Naive thymus-derived CD4-positive, alpha-beta T cell (primary cell): ENCODE data around the gene SLAMF9. TPM values are rescaled to one million over a fixed set of nuclear protein-coding genes. Genes with fewer than 3 reads are reported as not detected.

Experiments used
- ATAC-seq: fragments of 150-1000 bp; cut with Tn5 transposase; 2 replicates; pipeline ENCODE4 v1.10.0; 2021; ENCODE audit warnings: mild to moderate bottlenecking, moderate library complexity
- CTCF ChIA-PET: fragments of 350-600 bp; sonication (Branson Sonifier 250); formaldehyde crosslinking; loops from one replicate; lab custom pipeline; 2021; ENCODE audit warnings: antibody characterized with exemption; lab: Charles Lee
- POLR2A ChIA-PET: fragments of 350-600 bp; sonication (Branson Sonifier 250); formaldehyde crosslinking; loops from one replicate; lab custom pipeline; 2021; ENCODE audit warnings: antibody characterized with exemption, inconsistent platforms; lab: Charles Lee
- DNase-seq, 9 donors: peaks; one replicate each; pipeline versions ENCODE4 v3.0.0 to v3.0.0-alpha.2; 2020 to 2022; ENCODE audit warnings: mixed read lengths in 1 of 9
- H3K27ac ChIP-seq: one replicate; pipeline ENCODE4 v1.7.0; 2013; ENCODE audit warnings: mild to moderate bottlenecking, low read depth, low read length, moderate library complexity
- H3K27me3 ChIP-seq, 2 donors: one replicate each; pipeline ENCODE4 v1.7.0; 2013; ENCODE audit warnings: low read length in 2 of 2, mild to moderate bottlenecking in 2 of 2, moderate library complexity in 2 of 2; ENCODE audit not compliant: control insufficient read depth in 2 of 2, insufficient read depth in 2 of 2
- H3K36me3 ChIP-seq, 3 experiments: 1 replicate in 2 of 3; 2 replicates in 1 of 3; pipeline ENCODE4 v1.7.0; 2013; ENCODE audit warnings: low read length in 3 of 3, mild to moderate bottlenecking in 3 of 3, moderate library complexity in 1 of 3; ENCODE audit not compliant: insufficient read depth in 3 of 3, control insufficient read depth in 2 of 3
- H3K4me1 ChIP-seq, 2 donors: one replicate each; pipeline ENCODE4 v1.7.0; 2013; ENCODE audit warnings: low read length in 2 of 2, mild to moderate bottlenecking in 2 of 2, moderate library complexity in 1 of 2; ENCODE audit not compliant: control insufficient read depth in 2 of 2, insufficient read depth in 2 of 2
- H3K4me3 ChIP-seq: 2 replicates; pipeline ENCODE4 v1.7.0; 2013; ENCODE audit warnings: mild to moderate bottlenecking, low read length
- H3K9me3 ChIP-seq, 3 experiments: 1 replicate in 2 of 3; 2 replicates in 1 of 3; pipeline ENCODE4 v1.7.0; 2013; ENCODE audit warnings: low read length in 3 of 3; ENCODE audit not compliant: control insufficient read depth in 2 of 3
- H3K27ac Mint-ChIP-seq, 9 donors: one replicate each; pipeline ENCODE4 v1.8.0; 2020 to 2022; ENCODE audit warnings: mixed read lengths in 9 of 9, mild to moderate bottlenecking in 8 of 9, moderate library complexity in 5 of 9, inconsistent platforms in 2 of 9
- H3K27me3 Mint-ChIP-seq, 5 donors: one replicate each; pipeline ENCODE4 v1.8.0; 2021 to 2022; ENCODE audit warnings: mixed read lengths in 5 of 5, mild to moderate bottlenecking in 1 of 5
- H3K36me3 Mint-ChIP-seq, 5 donors: one replicate each; pipeline ENCODE4 v1.8.0; 2020 to 2022; ENCODE audit warnings: mixed read lengths in 5 of 5, mild to moderate bottlenecking in 3 of 5, inconsistent platforms in 1 of 5
- H3K4me1 Mint-ChIP-seq, 7 donors: one replicate each; pipeline ENCODE4 v1.8.0; 2020 to 2022; ENCODE audit warnings: mixed read lengths in 7 of 7, mild to moderate bottlenecking in 3 of 7, inconsistent platforms in 1 of 7
- H3K4me3 Mint-ChIP-seq, 10 donors: one replicate each; pipeline ENCODE4 v1.8.0; 2020 to 2022; ENCODE audit warnings: mild to moderate bottlenecking in 10 of 10, mixed read lengths in 10 of 10, moderate library complexity in 6 of 10, inconsistent platforms in 2 of 10
- H3K9me3 Mint-ChIP-seq, 11 donors: one replicate each; pipeline ENCODE4 v1.8.0; 2020 to 2022; ENCODE audit warnings: mixed read lengths in 11 of 11, mild to moderate bottlenecking in 4 of 11, inconsistent platforms in 1 of 11, moderate library complexity in 1 of 11
- intact Hi-C, 2 donors: fragments of 100-400 bp; cut with micrococcal nuclease; formaldehyde crosslinking; loops; one replicate each; pipeline ENCODE4 v1.15.1; 2023
- polyA plus RNA-seq, 2 donors: library from polyadenylated mRNA; unstranded; fragments of 300-500 nt; fragmentation: Illumina TruSeq; gene quantifications; one replicate each; pipeline ENCODE4 v1.2.3, GENCODE V29; 2021
- total RNA-seq, 6 experiments: library from RNA in 5 of 6; stranded (reverse) in 5 of 6; gene quantifications; 1 replicate in 5 of 6; 2 replicates in 1 of 6; pipeline ENCODE4 v1.2.3 and lab custom pipeline; 2021 to 2026

SLAMF9 gene
- total and polyA plus RNA-seq, 7 experiments from 2014 or later = not detected

DNA sequence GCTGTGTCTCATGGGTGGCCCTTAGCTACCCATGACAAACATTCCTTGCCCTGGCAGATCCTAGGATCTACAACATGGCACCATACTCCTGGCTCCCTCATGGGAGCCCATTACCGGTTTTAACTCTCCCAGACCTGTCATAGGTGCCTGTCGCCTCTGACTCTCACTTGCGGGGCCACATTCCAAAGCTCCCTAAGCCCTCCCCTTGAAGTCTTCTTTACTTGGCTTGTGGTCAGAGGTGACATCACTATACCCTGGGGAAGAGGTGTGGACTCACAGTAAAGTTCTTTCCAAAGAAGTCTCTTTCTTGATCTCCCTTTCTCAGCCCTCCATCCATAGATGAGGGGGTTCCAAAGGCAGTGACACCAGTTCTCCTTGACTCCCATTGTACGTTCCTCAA is 5.4 kb upstream of the SLAMF9 start:
- Mint-ChIP-seq H3K27ac (peak overlapping the region in 1 of 9 donors; percentile 45), H3K4me3 (no peak overlapping the region), H3K9me3 (peaks cover 0 to 1% (median 0%) of the 10 kb centered on the region in 11 donors), H3K27me3 (peaks cover 5 to 23% (median 10%) of the 10 kb centered on the region in 5 donors), H3K36me3 (no peaks in the 10 kb centered on the region), H3K4me1 (no peaks in the 10 kb centered on the region)
- no peaks in the 10 kb centered on the region for H3K36me3 ChIP-seq
- intact Hi-C loops = no loop called here
- no peaks in the 10 kb centered on the region for H3K27me3 ChIP-seq
- no peak overlapping the region for H3K4me3 ChIP-seq
- ChIA-PET CTCF (no interaction called here), POLR2A (no interaction called here)
- no peak overlapping the region for H3K27ac ChIP-seq
- H3K4me1 ChIP-seq = no peaks in the 10 kb centered on the region
- no peak for DNase-seq
- ATAC-seq = no peak
- H3K9me3 ChIP-seq = no peaks in the 10 kb centered on the region

DNA sequence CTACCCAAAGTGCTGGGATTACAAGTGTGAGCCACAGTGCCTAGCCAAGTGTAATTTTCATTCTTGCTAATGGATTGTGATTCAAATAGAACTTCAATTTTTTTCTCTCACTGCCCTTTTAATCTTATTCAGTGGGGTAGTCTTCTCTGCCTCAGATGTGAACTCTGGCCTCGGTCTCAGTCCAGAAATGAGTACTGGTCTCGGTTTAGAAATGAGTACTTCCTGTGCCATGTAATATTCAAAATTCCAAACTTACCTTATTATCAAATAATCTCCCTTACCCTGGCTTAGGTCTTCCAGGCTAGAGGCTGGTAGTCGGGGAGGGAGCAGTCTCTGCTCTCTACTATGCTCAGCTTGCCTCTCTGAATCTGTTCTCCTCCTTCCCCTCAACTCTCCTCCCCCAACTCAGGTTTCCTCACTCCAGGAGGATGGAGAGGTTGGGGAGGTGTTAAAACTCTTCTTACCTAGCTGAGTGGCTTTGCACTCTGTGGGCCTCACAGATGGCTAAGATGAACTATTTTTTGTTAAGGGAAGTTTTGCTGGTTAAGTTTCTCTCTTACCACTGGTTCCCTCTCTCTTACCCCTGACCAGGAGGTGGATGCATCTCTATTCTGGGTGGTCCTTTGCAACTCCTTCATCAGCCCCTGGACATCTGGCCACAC is 4.8 kb upstream of the SLAMF9 start:
- Histone ChIP-seq H3K9me3 (no peaks in the 10 kb centered on the region), H3K36me3 (no peaks in the 10 kb centered on the region), H3K4me3 (no peak overlapping the region), H3K4me1 (no peaks in the 10 kb centered on the region), H3K27ac (no peak overlapping the region), H3K27me3 (no peaks in the 10 kb centered on the region)
- Mint-ChIP-seq H3K4me3 (no peak overlapping the region), H3K9me3 (peaks cover 0 to 1% (median 0%) of the 10 kb centered on the region in 11 donors), H3K4me1 (no peaks in the 10 kb centered on the region), H3K27me3 (peaks cover 10 to 26% (median 13%) of the 10 kb centered on the region in 5 donors), H3K27ac (no peak overlapping the region), H3K36me3 (no peaks in the 10 kb centered on the region)
- ATAC-seq (no peak), DNase-seq (no peak)
- intact Hi-C loops = no loop called here
- CTCF ChIA-PET = no interaction called here
- POLR2A ChIA-PET = no interaction called here

DNA sequence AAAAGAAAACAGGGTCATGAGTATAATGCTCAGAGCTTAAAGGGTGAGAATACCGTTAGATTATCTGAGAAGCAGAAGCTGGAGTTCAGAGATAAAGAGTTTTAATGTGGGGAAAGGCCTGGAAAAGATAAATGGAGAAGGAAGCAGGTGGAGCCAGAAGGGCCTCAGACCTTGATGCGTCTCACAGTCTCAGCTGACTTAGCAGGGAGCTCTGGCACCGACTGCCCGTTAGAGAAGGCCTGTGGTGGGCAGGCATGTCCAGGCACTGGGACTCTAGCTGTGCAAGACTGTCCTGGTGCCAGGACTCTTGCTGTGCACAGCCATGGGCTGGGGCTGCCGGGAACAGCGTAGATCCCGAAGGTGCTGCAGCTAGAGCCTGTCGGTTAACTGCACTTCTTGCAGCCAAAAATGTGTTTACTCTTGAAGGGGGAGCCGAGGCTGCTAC is 3.8 kb upstream of the SLAMF9 start:
- Mint-ChIP-seq H3K9me3 (peaks cover 0 to 1% (median 0%) of the 10 kb centered on the region in 11 donors), H3K27ac (no peak overlapping the region), H3K36me3 (no peaks in the 10 kb centered on the region), H3K27me3 (peaks cover 10 to 28% (median 19%) of the 10 kb centered on the region in 5 donors), H3K4me3 (no peak overlapping the region), H3K4me1 (no peaks in the 10 kb centered on the region)
- ChIA-PET POLR2A (no interaction called here), CTCF (no interaction called here)
- Histone ChIP-seq H3K27me3 (peaks cover 0 to under 1% of the 10 kb centered on the region in 2 donors), H3K27ac (no peak overlapping the region), H3K4me1 (no peaks in the 10 kb centered on the region), H3K9me3 (no peaks in the 10 kb centered on the region), H3K36me3 (no peaks in the 10 kb centered on the region), H3K4me3 (no peak overlapping the region)
- DNase-seq (no peak), ATAC-seq (no peak)
- intact Hi-C loops = no loop called here

- H3K4me1 ChIP-seq = no peaks in the 10 kb centered on the region
- H3K27me3 Mint-ChIP-seq = peaks cover 14 to 40% (median 37%) of the 10 kb centered on the region in 5 donors
- intact Hi-C loops = no loop called here
- no peak overlapping the region for H3K4me3 ChIP-seq
- POLR2A ChIA-PET = no interaction called here
- no peak overlapping the region for H3K27ac ChIP-seq
- CTCF ChIA-PET = interaction anchor here (2.2 kb wide), 1 partner anchor 8 kb away, joined by 5 read pairs; no protein-coding TSS in a partner anchor
- H3K9me3 Mint-ChIP-seq = peaks cover 0 to 1% (median 0%) of the 10 kb centered on the region in 11 donors
- no peak overlapping the region for H3K27ac Mint-ChIP-seq
- no peak for DNase-seq
- ATAC-seq = no peak
- H3K4me3 Mint-ChIP-seq = no peak overlapping the region
- H3K4me1 Mint-ChIP-seq = no peaks in the 10 kb centered on the region
- H3K9me3 ChIP-seq = no peaks in the 10 kb centered on the region
- H3K27me3 ChIP-seq = peaks cover 0 to 3% of the 10 kb centered on the region in 2 donors
- H3K36me3 ChIP-seq = no peaks in the 10 kb centered on the region
- no peaks in the 10 kb centered on the region for H3K36me3 Mint-ChIP-seq
Observed at GRCh38 chr1:159955456-159955855, 1.4 kb upstream of the SLAMF9 start.

DNA sequence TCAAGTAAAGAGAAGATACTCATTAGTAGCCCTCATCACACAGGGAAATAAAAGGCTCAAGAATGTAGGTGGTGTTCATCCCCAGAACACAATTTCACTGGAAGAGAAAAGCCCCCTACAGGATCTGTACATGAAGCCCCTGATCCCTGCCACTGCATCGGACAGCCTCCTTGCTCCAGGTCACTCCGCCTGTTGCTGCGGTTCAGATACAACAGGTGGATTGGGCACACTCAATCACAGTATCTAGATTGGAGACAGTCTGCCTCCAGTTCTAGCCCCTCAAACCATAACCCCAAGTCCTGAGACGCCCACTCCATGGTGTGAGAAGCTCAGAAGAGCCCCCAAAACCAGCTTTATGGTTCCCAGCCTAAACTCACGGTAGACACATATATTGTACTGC is 1.1 kb downstream of the SLAMF9 start:
- Mint-ChIP-seq H3K9me3 (peaks cover 0 to 1% (median 0%) of the 10 kb centered on the region in 11 donors), H3K4me3 (no peak overlapping the region), H3K27me3 (peaks cover 9 to 54% (median 25%) of the 10 kb centered on the region in 5 donors), H3K36me3 (no peaks in the 10 kb centered on the region), H3K4me1 (no peaks in the 10 kb centered on the region), H3K27ac (no peak overlapping the region)
- H3K4me1 ChIP-seq = no peaks in the 10 kb centered on the region
- CTCF ChIA-PET = interaction anchor here (1.0 kb wide), 1 partner anchor 53 kb away, joined by 3 read pairs; no protein-coding TSS in a partner anchor
- no peaks in the 10 kb centered on the region for H3K9me3 ChIP-seq
- DNase-seq (no peak), ATAC-seq (no peak)
- intact Hi-C loops = no loop called here
- POLR2A ChIA-PET = no interaction called here
- H3K36me3 ChIP-seq = no peaks in the 10 kb centered on the region
- peaks cover 0 to 3% of the 10 kb centered on the region in 2 donors for H3K27me3 ChIP-seq
- no peak overlapping the region for H3K27ac ChIP-seq
- H3K4me3 ChIP-seq = no peak overlapping the region

DNA sequence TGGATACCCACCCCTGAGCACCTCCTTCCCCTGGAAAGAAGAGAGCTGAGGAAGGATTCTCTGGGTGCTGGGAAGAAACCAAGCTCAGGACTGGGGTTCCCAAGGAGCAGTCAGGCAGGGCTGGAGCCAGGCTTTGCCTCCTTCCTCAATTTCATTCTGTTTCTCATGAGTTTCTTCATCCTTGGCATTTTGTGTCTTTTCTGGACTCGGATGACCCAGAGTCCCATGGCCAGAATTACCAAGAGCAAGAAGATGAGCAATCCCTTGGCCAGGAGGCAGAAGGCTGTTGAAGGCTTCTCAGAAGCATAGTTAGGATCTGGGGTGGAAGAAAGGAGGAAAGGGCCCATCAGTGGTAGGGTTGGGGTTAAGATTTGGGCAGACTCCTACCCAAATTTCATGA is 2.5 kb downstream of the SLAMF9 start:
- Mint-ChIP-seq H3K27ac (no peak overlapping the region), H3K27me3 (peaks cover 9 to 65% (median 25%) of the 10 kb centered on the region in 5 donors), H3K4me3 (no peak overlapping the region), H3K9me3 (peaks cover 0 to 1% (median 0%) of the 10 kb centered on the region in 11 donors), H3K4me1 (no peaks in the 10 kb centered on the region), H3K36me3 (no peaks in the 10 kb centered on the region)
- DNase-seq = no peak
- H3K36me3 ChIP-seq = no peaks in the 10 kb centered on the region
- intact Hi-C loops = no loop called here
- H3K9me3 ChIP-seq = no peaks in the 10 kb centered on the region
- H3K4me1 ChIP-seq = no peaks in the 10 kb centered on the region
- H3K4me3 ChIP-seq = no peak overlapping the region
- ChIA-PET POLR2A (no interaction called here), CTCF (no interaction called here)
- no peak for ATAC-seq
- H3K27ac ChIP-seq = no peak overlapping the region
- H3K27me3 ChIP-seq = peaks cover 0 to 3% of the 10 kb centered on the region in 2 donors

DNA sequence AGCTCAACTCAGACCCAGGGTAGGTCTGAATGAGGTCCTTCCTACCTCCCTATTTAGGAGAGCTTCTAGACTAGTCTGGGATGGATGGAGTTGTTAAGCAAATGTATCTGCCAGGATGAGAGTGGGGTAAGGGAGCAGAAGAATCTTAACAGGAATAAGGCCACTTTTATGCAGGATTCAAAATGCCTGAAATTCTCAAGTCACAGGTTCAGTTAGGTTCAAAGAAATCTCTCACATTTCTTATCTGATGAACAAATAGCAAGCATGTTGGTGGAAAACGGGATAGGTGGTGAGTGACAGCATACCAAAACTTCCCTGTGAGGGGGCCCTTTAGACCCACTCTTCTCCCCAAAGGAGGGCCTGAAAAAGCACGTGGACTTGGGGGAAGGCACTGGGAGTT is 3.0 kb downstream of the SLAMF9 start:
- ChIA-PET POLR2A (no interaction called here), CTCF (no interaction called here)
- Histone ChIP-seq H3K36me3 (no peaks in the 10 kb centered on the region), H3K27ac (no peak overlapping the region), H3K27me3 (peaks cover 0 to 3% of the 10 kb centered on the region in 2 donors), H3K4me3 (no peak overlapping the region), H3K9me3 (no peaks in the 10 kb centered on the region), H3K4me1 (no peaks in the 10 kb centered on the region)
- DNase-seq (no peak), ATAC-seq (no peak)
- Mint-ChIP-seq H3K9me3 (peaks cover 0 to 1% (median 0%) of the 10 kb centered on the region in 11 donors), H3K4me1 (peaks cover 0 to 3% (median under 1%) of the 10 kb centered on the region in 7 donors), H3K36me3 (no peaks in the 10 kb centered on the region), H3K27me3 (peaks cover 9 to 70% (median 25%) of the 10 kb centered on the region in 5 donors), H3K4me3 (no peak overlapping the region), H3K27ac (peak overlapping the region in 1 of 9 donors; percentile 60)
- intact Hi-C loops = no loop called here
